D341Med (cell line): Measurements from ENCODE around the gene OPRD1.
"Not testable (repeated sequence)": the region's sequence is repeated elsewhere in the genome, so short reads cannot be mapped to it uniquely, and the experiment has no call there.

Experiments used
- DNase-seq: peaks from one replicate; pipeline ENCODE4 v3.0.0; 2012; ENCODE audit warnings: low spot score

The OPRD1 gene

GRCh38 chr1:28801461-28801860, 10.5 kb upstream of the OPRD1 start:
- DNase-seq: no peak

GRCh38 chr1:28803051-28803450, 8.9 kb upstream of the OPRD1 start:
- no peak for DNase-seq

GRCh38 chr1:28803662-28804061, 8.3 kb upstream of the OPRD1 start:
- DNase-seq: no peak

- DNase-seq: no peak
These were observed 7.9 kb upstream of the OPRD1 start for GRCh38 chr1:28804071-28804470.

GRCh38 chr1:28807046-28807445, 4.9 kb upstream of the OPRD1 start:
- peak; percentile 52 for DNase-seq

- DNase-seq: no peak
These were observed 4.0 kb upstream of the OPRD1 start for GRCh38 chr1:28807986-28808385.

- DNase-seq: no peak
These were observed 603 bp upstream of the OPRD1 start for GRCh38 chr1:28811369-28811765.

- no peak for DNase-seq
These were observed 899 bp downstream of the OPRD1 start for GRCh38 chr1:28812669-28813468.

- no peak for DNase-seq
These were observed 2.0 kb downstream of the OPRD1 start for GRCh38 chr1:28813931-28814465.

- no peak for DNase-seq
These were observed 3.7 kb downstream of the OPRD1 start for GRCh38 chr1:28815533-28816185.

GRCh38 chr1:28817133-28817532, 5.2 kb downstream of the OPRD1 start:
- DNase-seq: no peak

GRCh38 chr1:28819020-28819419, 7.0 kb downstream of the OPRD1 start:
- no peak for DNase-seq

- no peak for DNase-seq
These were observed 10.8 kb downstream of the OPRD1 start for GRCh38 chr1:28822799-28823198.

- not testable (repeated sequence) for DNase-seq
These were observed 12.1 kb downstream of the OPRD1 start for GRCh38 chr1:28824061-28824460.

- DNase-seq: not testable (repeated sequence)
These were observed 16.4 kb downstream of the OPRD1 start for GRCh38 chr1:28828227-28828858.

GRCh38 chr1:28830814-28831213, 18.8 kb downstream of the OPRD1 start:
- peak; percentile 88 for DNase-seq

GRCh38 chr1:28832966-28833365, 21.0 kb downstream of the OPRD1 start:
- DNase-seq: no peak

GRCh38 chr1:28833381-28833780, 21.4 kb downstream of the OPRD1 start:
- no peak for DNase-seq

GRCh38 chr1:28835237-28835650, 23.3 kb downstream of the OPRD1 start:
- DNase-seq: peak; percentile 71

GRCh38 chr1:28836421-28836956, 24.5 kb downstream of the OPRD1 start:
- DNase-seq: no peak

- DNase-seq: no peak
These were observed 29.1 kb downstream of the OPRD1 start for GRCh38 chr1:28840928-28841544.
